ENCODE data around the gene ZGPAT. TPM values are rescaled to one million over a fixed set of nuclear protein-coding genes. Genes with fewer than 3 reads are reported as not detected.
"Not testable (repeated sequence)": the region's sequence is repeated elsewhere in the genome, so short reads cannot be mapped to it uniquely, and the experiment has no call there.

The ZGPAT gene
- total and polyA plus RNA-seq, 2 donors (not counting 3 experiments of a cell fraction or from before 2014, with no cell fraction given), result 23.1 to 29.3 TPM

DNA sequence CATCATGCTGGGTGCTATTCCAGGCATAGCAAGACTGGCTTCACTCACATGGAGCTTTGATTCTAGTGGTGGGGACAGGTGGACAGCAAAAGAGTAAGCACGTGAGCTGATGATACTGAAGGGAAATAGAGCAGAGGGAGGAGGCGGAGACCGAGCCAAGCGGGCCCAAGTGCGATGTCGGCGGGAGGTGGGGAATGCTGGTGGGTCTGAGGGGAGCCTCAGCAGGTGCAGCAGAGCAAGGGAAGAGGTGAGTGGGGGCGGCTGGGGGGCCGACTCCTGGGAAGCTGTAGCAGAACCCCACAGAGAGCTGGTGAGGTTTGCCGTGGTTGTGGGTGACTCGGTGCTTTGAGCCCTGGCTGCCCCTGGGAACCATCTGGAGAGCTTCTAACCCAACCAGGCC, 39.5 kb upstream of the ZGPAT start:
- POLR2A ChIA-PET, result no interaction called here
- Histone ChIP-seq H3K9ac (replicated peaks; ENCODE audit: extremely low read depth, insufficient read depth, low read length) (no peak overlapping the region), H3K9me1 (replicated peaks; ENCODE audit: control insufficient read depth, extremely low read depth, insufficient read depth, low read length) (no peaks in the 10 kb centered on the region), H4K20me1 (replicated peaks; ENCODE audit: control insufficient read depth, extremely low read depth, insufficient read depth, low read length) (no peaks in the 10 kb centered on the region), H3K27me3 (ENCODE audit: control insufficient read depth in 2 of 2, insufficient read depth in 2 of 2, low read length in 2 of 2) (no peaks in the 10 kb centered on the region), H3K79me2 (ENCODE audit: control insufficient read depth, insufficient read depth, low read length) (peaks cover 3% of the 10 kb centered on the region), H3K36me3 (ENCODE audit: control insufficient read depth in 2 of 2, extremely low read depth in 1 of 2, insufficient read depth in 2 of 2, low read length in 2 of 2) (peaks cover 2 to 28% of the 10 kb centered on the region in 2 experiments), H3K9me3 (replicated peaks; ENCODE audit: control insufficient read depth, insufficient read depth, low read length) (no peaks in the 10 kb centered on the region), H3K4me3 (replicated peaks in 1 of 3; ENCODE audit: insufficient read depth in 1 of 3, low read depth in 1 of 3, low read length in 3 of 3) (no peak overlapping the region), H2AFZ (ENCODE audit: low read depth, low read length) (no peak overlapping the region), H3K27ac (ENCODE audit: insufficient read depth, low read depth, low read length) (no peak overlapping the region), H3K4me1 (ENCODE audit: control insufficient read depth, extremely low read depth, insufficient read depth, low read length) (no peaks in the 10 kb centered on the region), H3K4me2 (ENCODE audit: insufficient read depth, low read length) (no peak overlapping the region)
- BruUV-seq (replicated peaks), result no TSS peak
- dilution Hi-C loops (cut with MboI; ENCODE audit: extremely low pct_ligation_motif_present, low sequenced_read_pairs), result no loop called here
- no peak for DNase-seq (ENCODE audit: low read depth, low spot score)
- no peak for FAIRE-seq
- intact Hi-C loops (cut with micrococcal nuclease), result no loop called here
- CTCF ChIA-PET, result interaction anchor here (2.1 kb wide), 1 partner anchor 10 kb away, joined by 7 read pairs; the partner anchor contains the start of gene RTEL1
- TF ChIP-seq MYC (IDR thresholded peaks at IDR 0.05; ENCODE audit: low read depth, low read length) (no peak), EZH2 (IDR thresholded peaks at IDR 0.05; ENCODE audit: borderline replicate concordance, low read depth, low read length, severe bottlenecking) (no peak), GATA2 (IDR thresholded peaks at IDR 0.05; ENCODE audit: insufficient read depth, insufficient read length, low read depth, low read length) (no peak), FOS (IDR thresholded peaks at IDR 0.05; ENCODE audit: borderline replicate concordance, insufficient read depth, low read length) (no peak), POLR2A (IDR thresholded peaks at IDR 0.05; ENCODE audit: low read depth, low read length) (no peak), POLR2AphosphoS5 (IDR thresholded peaks at IDR 0.05; ENCODE audit: insufficient read depth, low read depth, low read length) (no peak), JUN (IDR thresholded peaks at IDR 0.05; ENCODE audit: borderline replicate concordance, insufficient read depth, insufficient read length, low read depth) (no peak)
- TF ChIP-seq, protein P1, sequence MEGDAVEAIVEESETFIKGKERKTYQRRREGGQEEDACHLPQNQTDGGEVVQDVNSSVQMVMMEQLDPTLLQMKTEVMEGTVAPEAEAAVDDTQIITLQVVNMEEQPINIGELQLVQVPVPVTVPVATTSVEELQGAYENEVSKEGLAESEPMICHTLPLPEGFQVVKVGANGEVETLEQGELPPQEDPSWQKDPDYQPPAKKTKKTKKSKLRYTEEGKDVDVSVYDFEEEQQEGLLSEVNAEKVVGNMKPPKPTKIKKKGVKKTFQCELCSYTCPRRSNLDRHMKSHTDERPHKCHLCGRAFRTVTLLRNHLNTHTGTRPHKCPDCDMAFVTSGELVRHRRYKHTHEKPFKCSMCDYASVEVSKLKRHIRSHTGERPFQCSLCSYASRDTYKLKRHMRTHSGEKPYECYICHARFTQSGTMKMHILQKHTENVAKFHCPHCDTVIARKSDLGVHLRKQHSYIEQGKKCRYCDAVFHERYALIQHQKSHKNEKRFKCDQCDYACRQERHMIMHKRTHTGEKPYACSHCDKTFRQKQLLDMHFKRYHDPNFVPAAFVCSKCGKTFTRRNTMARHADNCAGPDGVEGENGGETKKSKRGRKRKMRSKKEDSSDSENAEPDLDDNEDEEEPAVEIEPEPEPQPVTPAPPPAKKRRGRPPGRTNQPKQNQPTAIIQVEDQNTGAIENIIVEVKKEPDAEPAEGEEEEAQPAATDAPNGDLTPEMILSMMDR (IDR thresholded peaks at IDR 0.05; ENCODE audit: extremely low read depth in 1 of 2, insufficient read depth in 1 of 2, low read depth in 1 of 2, low read length in 2 of 2), result no peak
- TF ChIP-seq, protein P2, sequence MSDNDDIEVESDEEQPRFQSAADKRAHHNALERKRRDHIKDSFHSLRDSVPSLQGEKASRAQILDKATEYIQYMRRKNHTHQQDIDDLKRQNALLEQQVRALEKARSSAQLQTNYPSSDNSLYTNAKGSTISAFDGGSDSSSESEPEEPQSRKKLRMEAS (IDR thresholded peaks at IDR 0.05; ENCODE audit: insufficient read depth, insufficient read length), result no peak

DNA sequence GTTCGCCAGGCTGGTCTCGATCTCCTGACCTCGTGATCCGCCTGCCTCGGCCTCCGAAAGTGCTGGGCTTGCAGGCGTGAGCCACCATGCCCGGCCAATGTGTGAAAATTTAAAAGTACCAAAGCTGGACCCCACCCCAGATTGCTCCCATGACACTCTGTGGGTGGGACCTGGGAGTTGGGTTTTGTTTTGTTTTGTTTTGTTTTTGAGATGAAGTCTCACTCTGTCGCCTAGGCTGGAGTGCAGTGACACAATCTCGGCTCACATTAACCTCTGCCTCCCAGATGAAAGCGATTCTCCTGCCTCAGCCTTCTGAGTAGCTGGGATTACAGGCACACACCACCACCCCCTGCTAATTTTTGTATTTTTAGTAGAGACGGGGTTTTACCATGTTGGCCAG, 36.1 kb upstream of the ZGPAT start:
- POLR2A ChIA-PET; H3K27ac ChIP-seq (ENCODE audit: insufficient read depth, low read depth, low read length); CTCF ChIA-PET; intact Hi-C loops (cut with micrococcal nuclease); H3K9ac ChIP-seq (replicated peaks; ENCODE audit: extremely low read depth, insufficient read depth, low read length); BruUV-seq (replicated peaks); dilution Hi-C loops (cut with MboI; ENCODE audit: extremely low pct_ligation_motif_present, low sequenced_read_pairs); H3K4me2 ChIP-seq (ENCODE audit: insufficient read depth, low read length); DNase-seq (ENCODE audit: low read depth, low spot score); H3K9me1 ChIP-seq (replicated peaks; ENCODE audit: control insufficient read depth, extremely low read depth, insufficient read depth, low read length); H3K9me3 ChIP-seq (replicated peaks; ENCODE audit: control insufficient read depth, insufficient read depth, low read length); FAIRE-seq; H3K27me3 ChIP-seq (ENCODE audit: control insufficient read depth in 2 of 2, insufficient read depth in 2 of 2, low read length in 2 of 2); H3K4me3 ChIP-seq (replicated peaks in 1 of 3; ENCODE audit: insufficient read depth in 1 of 3, low read depth in 1 of 3, low read length in 3 of 3); H4K20me1 ChIP-seq (replicated peaks; ENCODE audit: control insufficient read depth, extremely low read depth, insufficient read depth, low read length); H3K4me1 ChIP-seq (ENCODE audit: control insufficient read depth, extremely low read depth, insufficient read depth, low read length); H3K79me2 ChIP-seq (ENCODE audit: control insufficient read depth, insufficient read depth, low read length); H2AFZ ChIP-seq (ENCODE audit: low read depth, low read length): not testable (repeated sequence)
- H3K36me3 ChIP-seq (ENCODE audit: control insufficient read depth in 2 of 2, extremely low read depth in 1 of 2, insufficient read depth in 2 of 2, low read length in 2 of 2), result peaks cover 2 to 13% of the 10 kb centered on the region in 2 experiments
